Neural progenitor cell (in vitro differentiated cells): ENCODE results near the gene MTX3. TPM values are rescaled to one million over a fixed set of nuclear protein-coding genes. Genes with fewer than 3 reads are reported as not detected.

ENCODE experiments used
- DNase-seq: peaks from one replicate; pipeline ENCODE4 v3.0.0-alpha.2; 2016; ENCODE audit warnings: low spot score
- H2AFZ ChIP-seq: fragments of 200-600 bp; sonication (generic); replicated peaks from 2 replicates; pipeline ENCODE4 v1.6.1; 2016; ENCODE audit warnings: antibody characterized with exemption
- H3F3A ChIP-seq: fragments of 200-600 bp; sonication (generic); 2 replicates; pipeline ENCODE4 v1.6.1; 2016; ENCODE audit warnings: antibody characterized with exemption, low read depth
- H3K27ac ChIP-seq: fragments of 200-600 bp; sonication (generic); 2 replicates; pipeline ENCODE4 v1.5.1; 2016; ENCODE audit warnings: mild to moderate bottlenecking
- H3K27me3 ChIP-seq: fragments of 200-600 bp; sonication (generic); 2 replicates; pipeline ENCODE4 v1.6.1; 2016; ENCODE audit warnings: mild to moderate bottlenecking, moderate library complexity
- H3K36me3 ChIP-seq: fragments of 200-600 bp; sonication (generic); 2 replicates; pipeline ENCODE4 v1.5.1; 2016
- H3K4me1 ChIP-seq: fragments of 200-600 bp; sonication (generic); 2 replicates; pipeline ENCODE4 v1.6.1; 2016; ENCODE audit warnings: mixed run types
- H3K4me2 ChIP-seq: fragments of 200-600 bp; sonication (generic); 2 replicates; pipeline ENCODE4 v1.6.1; 2016
- H3K4me3 ChIP-seq: fragments of 200-600 bp; sonication (generic); 2 replicates; pipeline ENCODE4 v1.5.1; 2016
- H3K79me2 ChIP-seq: fragments of 200-600 bp; sonication (generic); 2 replicates; pipeline ENCODE4 v1.6.1; 2016; ENCODE audit warnings: low read depth
- H3K9ac ChIP-seq: fragments of 200-600 bp; sonication (generic); 2 replicates; pipeline ENCODE4 v1.6.1; 2016
- H3K9me3 ChIP-seq: fragments of 200-600 bp; sonication (generic); 2 replicates; pipeline ENCODE4 v1.5.1; 2016; ENCODE audit warnings: low read depth
- H4K20me1 ChIP-seq: fragments of 200-600 bp; sonication (generic); 2 replicates; pipeline ENCODE4 v1.6.1; 2016; ENCODE audit warnings: low read depth
- H3K27ac Mint-ChIP-seq: 3 replicates; pipeline ENCODE4 v1.8.0; 2021; ENCODE audit warnings: mixed read lengths
- H3K27me3 Mint-ChIP-seq: 2 replicates; pipeline ENCODE4 v1.8.0; 2022; ENCODE audit warnings: low read depth, mild to moderate bottlenecking, inconsistent platforms, moderate library complexity, mixed read lengths; ENCODE audit not compliant: insufficient read depth
- H3K36me3 Mint-ChIP-seq: 3 replicates; pipeline ENCODE4 v1.8.0; 2021; ENCODE audit warnings: mixed read lengths
- H3K4me1 Mint-ChIP-seq: 3 replicates; pipeline ENCODE4 v1.8.0; 2021; ENCODE audit warnings: mixed read lengths
- H3K4me3 Mint-ChIP-seq: 3 replicates; pipeline ENCODE4 v1.8.0; 2021; ENCODE audit warnings: mild to moderate bottlenecking, moderate library complexity, mixed read lengths
- H3K9me3 Mint-ChIP-seq: 3 replicates; pipeline ENCODE4 v1.8.0; 2020; ENCODE audit warnings: mixed read lengths
- CTCF ChIP-seq: fragments of 200-600 bp; sonication (generic); IDR thresholded peaks from 2 replicates; pipeline ENCODE4 v1.5.1; 2017; ENCODE audit warnings: antibody characterized with exemption, mild to moderate bottlenecking
- EZH2 ChIP-seq: fragments of 200-600 bp; sonication (generic); IDR thresholded peaks from 2 replicates; pipeline ENCODE4 v1.6.1; 2017; ENCODE audit warnings: antibody characterized with exemption, mild to moderate bottlenecking, moderate library complexity
- EZH2phosphoT487 ChIP-seq: fragments of 200-600 bp; sonication (generic); IDR thresholded peaks from 2 replicates; pipeline ENCODE4 v1.6.1; 2017; ENCODE audit warnings: antibody characterized with exemption
- small RNA-seq: library from RNA; depleted of rRNA; stranded (forward); fragments of <200 nt; gene quantifications from one replicate; pipeline ENCODE3, GENCODE V24; 2015
- total RNA-seq: library from RNA; depleted of rRNA; stranded (reverse); fragments of >200 nt; gene quantifications from 2 replicates; pipeline ENCODE4 v1.2.3, GENCODE V29; 2015; ENCODE audit warnings: low replicate concordance

MTX3 gene
- total RNA-seq, 1 donor from 2014 or later = 64.0 TPM

GRCh38 chr5:79931409-79931808, 59.7 kb downstream of the MTX3 start:
- no peak overlapping the region for H3K4me3 ChIP-seq
- no peak overlapping the region for H2AFZ ChIP-seq
- Mint-ChIP-seq H3K27me3 (peaks cover 4% of the 10 kb centered on the region), H3K4me1 (no peaks in the 10 kb centered on the region), H3K27ac (no peak overlapping the region), H3K4me3 (no peak overlapping the region), H3K36me3 (no peaks in the 10 kb centered on the region), H3K9me3 (no peaks in the 10 kb centered on the region)
- no peaks in the 10 kb centered on the region for H3K36me3 ChIP-seq
- DNase-seq = no peak
- no peaks in the 10 kb centered on the region for H3K79me2 ChIP-seq
- no peaks in the 10 kb centered on the region for H3K9me3 ChIP-seq
- no peak overlapping the region for H3K27ac ChIP-seq
- no peak overlapping the region for H3K4me2 ChIP-seq
- H3K9ac ChIP-seq = no peak overlapping the region
- TF ChIP-seq EZH2 (no peak), EZH2phosphoT487 (no peak), CTCF (no peak)
- peaks cover 2% of the 10 kb centered on the region for H3K4me1 ChIP-seq
- no peaks in the 10 kb centered on the region for H3F3A ChIP-seq
- no peaks in the 10 kb centered on the region for H4K20me1 ChIP-seq
- H3K27me3 ChIP-seq = no peaks in the 10 kb centered on the region

- Histone ChIP-seq H3F3A (no peaks in the 10 kb centered on the region), H2AFZ (no peak overlapping the region), H3K4me1 (peaks cover 11% of the 10 kb centered on the region), H3K4me2 (no peak overlapping the region), H3K9ac (no peak overlapping the region), H3K27ac (no peak overlapping the region), H3K4me3 (no peak overlapping the region), H3K27me3 (no peaks in the 10 kb centered on the region), H3K36me3 (no peaks in the 10 kb centered on the region), H3K9me3 (no peaks in the 10 kb centered on the region), H4K20me1 (no peaks in the 10 kb centered on the region), H3K79me2 (no peaks in the 10 kb centered on the region)
- TF ChIP-seq CTCF = no peak
- TF ChIP-seq EZH2phosphoT487 = no peak
- TF ChIP-seq EZH2 = no peak
- DNase-seq = no peak
- Mint-ChIP-seq H3K4me3 (no peak overlapping the region), H3K27ac (no peak overlapping the region), H3K9me3 (no peaks in the 10 kb centered on the region), H3K4me1 (no peaks in the 10 kb centered on the region), H3K27me3 (peaks cover 7% of the 10 kb centered on the region), H3K36me3 (no peaks in the 10 kb centered on the region)
Observed at GRCh38 chr5:79929095-79929494, 62.0 kb downstream of the MTX3 start.

Small RNA genes lying within 50 kb of the gene (small RNA-seq; reads per million reads assigned to genes)
- not detected for gene TRMT112P2

Other genes starting within 250 kb of the MTX3 start
- gene THBS4, start 44.1 kb upstream of the MTX3 start, total RNA-seq = 31.6 and 40.5 TPM in 2 replicates